Effector memory CD8-positive, alpha-beta T cell (primary cell): ENCODE data around the gene PREX1.
"Not testable (repeated sequence)": the region's sequence is repeated elsewhere in the genome, so short reads cannot be mapped to it uniquely, and the experiment has no call there.

Experiments
- ATAC-seq: fragments of 150-1000 bp; cut with Tn5 transposase; replicated peaks from 2 replicates; pipeline ENCODE4 v1.10.0; 2021; ENCODE audit warnings: mild to moderate bottlenecking, moderate library complexity
- DNase-seq, 3 experiments: peaks; one replicate each; pipeline ENCODE4 v3.0.0; 2021
- H3K27ac Mint-ChIP-seq, 2 donors: one replicate each; pipeline ENCODE4 v1.8.0; 2022; ENCODE audit warnings: mild to moderate bottlenecking in 2 of 2, mixed read lengths in 2 of 2, moderate library complexity in 2 of 2
- H3K27me3 Mint-ChIP-seq, 2 donors: one replicate each; pipeline ENCODE4 v1.8.0; 2022; ENCODE audit warnings: mixed read lengths in 2 of 2
- H3K36me3 Mint-ChIP-seq: one replicate; pipeline ENCODE4 v1.8.0; 2022; ENCODE audit warnings: mild to moderate bottlenecking, moderate library complexity, mixed read lengths; ENCODE audit not compliant: insufficient read depth
- H3K4me1 Mint-ChIP-seq, 2 donors: one replicate each; pipeline ENCODE4 v1.8.0; 2022; ENCODE audit warnings: low read depth in 2 of 2, mixed read lengths in 2 of 2
- H3K4me3 Mint-ChIP-seq, 2 donors: one replicate each; pipeline ENCODE4 v1.8.0; 2022; ENCODE audit warnings: mild to moderate bottlenecking in 2 of 2, mixed read lengths in 2 of 2, moderate library complexity in 2 of 2
- H3K9me3 Mint-ChIP-seq, 2 donors: one replicate each; pipeline ENCODE4 v1.8.0; 2022; ENCODE audit warnings: mixed read lengths in 2 of 2

PREX1 gene

DNA sequence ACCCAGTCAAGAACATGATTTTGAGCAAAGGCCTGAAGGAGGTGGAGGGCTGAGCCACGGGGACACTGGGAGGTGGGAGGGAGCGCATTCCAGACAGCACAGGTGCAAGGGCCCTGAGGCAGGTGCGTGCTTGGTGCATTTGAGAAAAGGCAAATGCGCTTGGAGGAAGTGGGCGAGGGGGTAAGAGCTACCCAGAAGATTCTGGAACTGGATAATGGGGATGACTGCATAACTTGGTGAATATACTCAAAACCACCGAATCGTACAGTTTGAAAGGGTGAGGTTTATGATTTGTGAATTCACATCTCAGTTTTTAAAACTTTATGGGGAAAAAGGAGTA, 9.8 kb downstream of the PREX1 start:
- Mint-ChIP-seq H3K4me3 (peak overlapping the region; percentile 98 to 99), H3K4me1 (peaks cover 65 to 79% of the 10 kb centered on the region in 2 donors), H3K9me3 (no peaks in the 10 kb centered on the region), H3K27me3 (no peaks in the 10 kb centered on the region), H3K36me3 (peaks cover 52% of the 10 kb centered on the region), H3K27ac (no peak overlapping the region)
- no peak for DNase-seq
- no peak for ATAC-seq

- H3K27me3 Mint-ChIP-seq = no peaks in the 10 kb centered on the region
- H3K9me3 Mint-ChIP-seq = no peaks in the 10 kb centered on the region
- no peak overlapping the region for H3K27ac Mint-ChIP-seq
- ATAC-seq = no peak
- peak overlapping the region; percentile 98 to 99 for H3K4me3 Mint-ChIP-seq
- H3K36me3 Mint-ChIP-seq = peaks cover 50% of the 10 kb centered on the region
- H3K4me1 Mint-ChIP-seq = peaks cover 62 to 75% of the 10 kb centered on the region in 2 donors
- DNase-seq = no peak
Observed at GRCh38 chr20:48817367-48818030, 10.3 kb downstream of the PREX1 start.

GRCh38 chr20:48816282-48817205, 11.3 kb downstream of the PREX1 start:
- peak; percentile 16 for ATAC-seq
- Mint-ChIP-seq H3K4me3 (peak overlapping the region; percentile 98 to 99), H3K27ac (no peak overlapping the region)

DNA sequence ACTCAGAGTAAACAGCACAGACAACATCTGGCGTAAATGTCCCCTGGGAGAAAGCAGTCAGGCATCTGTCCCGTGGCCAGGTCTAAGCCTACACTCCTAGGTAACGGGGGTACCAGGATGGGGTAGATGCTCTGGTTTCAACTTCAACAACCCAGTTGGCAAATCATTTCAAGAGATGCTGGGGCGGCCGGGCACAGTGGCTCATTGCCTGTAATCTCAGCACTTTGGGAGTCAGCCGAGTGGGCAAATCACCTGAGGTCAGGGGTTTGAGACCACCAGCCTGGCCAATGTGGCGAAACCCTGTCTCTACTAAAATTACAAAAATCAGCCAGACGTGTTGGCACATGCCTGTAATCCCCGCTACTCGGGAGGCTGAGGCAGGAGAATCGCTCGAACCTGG, 12.3 kb downstream of the PREX1 start:
- Mint-ChIP-seq H3K27me3 (no peaks in the 10 kb centered on the region), H3K27ac (no peak overlapping the region), H3K4me3 (peak overlapping the region in 1 of 2 donors; percentile 99), H3K9me3 (no peaks in the 10 kb centered on the region), H3K4me1 (peaks cover 50 to 67% of the 10 kb centered on the region in 2 donors), H3K36me3 (peaks cover 43% of the 10 kb centered on the region)
- no peak for ATAC-seq
- no peak for DNase-seq

More at GRCh38 chr20:48816282-48817205, 11.3 kb downstream of the PREX1 start:
- H3K27me3 Mint-ChIP-seq = no peaks in the 10 kb centered on the region
- no peaks in the 10 kb centered on the region for H3K9me3 Mint-ChIP-seq
- peaks cover 56 to 72% of the 10 kb centered on the region in 2 donors for H3K4me1 Mint-ChIP-seq
- DNase-seq = no peak
- H3K36me3 Mint-ChIP-seq = peaks cover 45% of the 10 kb centered on the region

DNA sequence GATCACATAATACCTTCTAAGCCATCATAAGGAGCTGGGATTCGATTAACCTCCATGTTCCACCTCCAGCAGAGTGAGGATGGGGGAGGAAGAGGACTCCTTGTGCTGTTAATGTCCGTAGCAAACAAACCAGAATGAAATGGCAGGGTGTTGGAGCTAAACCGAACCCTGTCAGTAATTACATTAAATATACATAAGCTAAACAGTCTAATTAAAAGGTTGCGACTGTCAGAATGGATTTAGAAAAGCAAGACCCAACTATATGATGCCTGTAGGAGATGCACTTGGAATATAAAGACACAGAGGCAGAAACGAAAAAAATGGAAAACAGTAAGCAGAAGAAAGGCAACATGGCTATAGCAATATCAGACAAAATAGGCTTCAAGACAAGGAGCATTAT, 13.2 kb downstream of the PREX1 start:
- no peak overlapping the region for H3K27ac Mint-ChIP-seq
- H3K36me3 Mint-ChIP-seq = peaks cover 43% of the 10 kb centered on the region
- H3K27me3 Mint-ChIP-seq = no peaks in the 10 kb centered on the region
- H3K4me1 Mint-ChIP-seq = peaks cover 48 to 63% of the 10 kb centered on the region in 2 donors
- H3K9me3 Mint-ChIP-seq = no peaks in the 10 kb centered on the region
- no peak for ATAC-seq
- H3K4me3 Mint-ChIP-seq = peak overlapping the region in 1 of 2 donors; percentile 99
- no peak for DNase-seq

GRCh38 chr20:48813930-48814546, 13.8 kb downstream of the PREX1 start:
- ATAC-seq = no peak
- H3K27me3 Mint-ChIP-seq = no peaks in the 10 kb centered on the region
- no peak overlapping the region for H3K27ac Mint-ChIP-seq
- H3K4me1 Mint-ChIP-seq = peaks cover 47 to 61% of the 10 kb centered on the region in 2 donors
- no peaks in the 10 kb centered on the region for H3K9me3 Mint-ChIP-seq
- no peak for DNase-seq
- peaks cover 41% of the 10 kb centered on the region for H3K36me3 Mint-ChIP-seq
- no peak overlapping the region for H3K4me3 Mint-ChIP-seq

DNA sequence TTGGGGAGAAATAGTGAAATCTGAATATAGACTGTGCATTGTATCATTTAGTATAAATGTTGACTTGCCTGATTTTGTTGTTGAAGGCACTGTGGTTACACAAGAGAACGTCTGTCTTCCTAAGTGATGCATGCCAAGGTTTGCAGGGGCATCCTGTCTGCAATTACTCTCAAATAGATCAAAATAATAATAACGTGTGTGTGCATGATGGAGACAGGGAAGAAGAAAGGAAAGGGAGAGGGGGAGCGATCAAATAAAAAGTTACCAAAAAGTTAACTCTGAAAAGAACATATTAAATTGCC, 14.4 kb downstream of the PREX1 start:
- ATAC-seq (no peak), DNase-seq (no peak)
- Mint-ChIP-seq H3K4me3 (no peak overlapping the region), H3K36me3 (peaks cover 40% of the 10 kb centered on the region), H3K27ac (no peak overlapping the region), H3K27me3 (no peaks in the 10 kb centered on the region), H3K9me3 (no peaks in the 10 kb centered on the region), H3K4me1 (peaks cover 47 to 61% of the 10 kb centered on the region in 2 donors)

GRCh38 chr20:48812600-48813445, 15.0 kb downstream of the PREX1 start:
- ATAC-seq (no peak), DNase-seq (no peak)
- Mint-ChIP-seq H3K36me3 (peaks cover 41% of the 10 kb centered on the region), H3K4me3 (no peak overlapping the region), H3K4me1 (peaks cover 46 to 56% of the 10 kb centered on the region in 2 donors), H3K27me3 (no peaks in the 10 kb centered on the region), H3K27ac (no peak overlapping the region), H3K9me3 (no peaks in the 10 kb centered on the region)

DNA sequence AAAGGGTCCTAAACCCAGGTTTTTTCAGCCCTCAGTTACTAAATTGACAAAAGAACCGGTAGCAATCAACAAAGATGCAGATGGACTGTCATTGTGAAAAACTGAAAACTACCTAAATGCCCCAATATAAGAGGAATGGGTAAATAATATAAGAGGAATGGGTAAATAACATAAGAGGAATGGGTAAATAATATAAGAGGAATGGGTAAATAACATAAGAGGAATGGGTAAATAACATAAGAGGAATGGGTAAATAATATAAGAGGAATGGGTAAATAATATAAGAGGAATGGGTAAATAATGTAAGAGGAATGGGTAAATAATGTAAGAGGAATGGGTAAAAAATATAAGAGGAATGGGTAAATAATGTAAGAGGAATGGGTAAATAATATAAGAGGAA, 15.7 kb downstream of the PREX1 start:
- H3K27me3 Mint-ChIP-seq, H3K4me3 Mint-ChIP-seq, ATAC-seq, DNase-seq, H3K9me3 Mint-ChIP-seq, H3K27ac Mint-ChIP-seq: not testable (repeated sequence)
- peaks cover 44 to 53% of the 10 kb centered on the region in 2 donors for H3K4me1 Mint-ChIP-seq
- peaks cover 48% of the 10 kb centered on the region for H3K36me3 Mint-ChIP-seq

- no peak for ATAC-seq
- Mint-ChIP-seq H3K4me3 (peak overlapping the region; percentile 60 to 63), H3K9me3 (no peaks in the 10 kb centered on the region), H3K27me3 (no peaks in the 10 kb centered on the region), H3K4me1 (peaks cover 46 to 58% of the 10 kb centered on the region in 2 donors), H3K27ac (peak overlapping the region; percentile 87 to 90), H3K36me3 (peaks cover 43% of the 10 kb centered on the region)
- DNase-seq = no peak
Observed at GRCh38 chr20:48809673-48810072, 18.1 kb downstream of the PREX1 start.

GRCh38 chr20:48808382-48809034, 19.3 kb downstream of the PREX1 start:
- H3K4me3 Mint-ChIP-seq = peak overlapping the region; percentile 60 to 63
- no peaks in the 10 kb centered on the region for H3K9me3 Mint-ChIP-seq
- ATAC-seq (no peak), DNase-seq (no peak)
- H3K27ac Mint-ChIP-seq = peak overlapping the region; percentile 87 to 90
- H3K27me3 Mint-ChIP-seq = no peaks in the 10 kb centered on the region
- peaks cover 46% of the 10 kb centered on the region for H3K36me3 Mint-ChIP-seq
- peaks cover 55 to 68% of the 10 kb centered on the region in 2 donors for H3K4me1 Mint-ChIP-seq

GRCh38 chr20:48807586-48808381, 20.0 kb downstream of the PREX1 start:
- Mint-ChIP-seq H3K27ac (peak overlapping the region; percentile 87 to 90), H3K4me3 (peak overlapping the region; percentile 17 to 63), H3K4me1 (peaks cover 59 to 72% of the 10 kb centered on the region in 2 donors), H3K27me3 (no peaks in the 10 kb centered on the region), H3K36me3 (peaks cover 51% of the 10 kb centered on the region), H3K9me3 (no peaks in the 10 kb centered on the region)
- ATAC-seq (no peak), DNase-seq (no peak)
